Endothelial cell of umbilical vein (primary cell): ENCODE measurements around the gene TUBB2A. TPM values are rescaled to one million over a fixed set of nuclear protein-coding genes. Genes with fewer than 3 reads are reported as not detected.

Experiments used
- BruUV-seq: library from RNA; stranded (reverse); fragments of 400-500 nt; replicated peaks from 2 replicates; lab custom pipeline; 2021; lab: Mats Ljungman, UMichigan
- CTCF ChIA-PET: fragments of 300-600, 350-600 bp; sonication (Branson Sonifier 250); formaldehyde crosslinking; loops from one replicate; lab custom pipeline; 2021; ENCODE audit warnings: antibody characterized with exemption, inconsistent platforms; lab: Charles Lee
- POLR2A ChIA-PET: fragments of 300-600, 350-600 bp; sonication (Branson Sonifier 250); formaldehyde crosslinking; loops from one replicate; lab custom pipeline; 2021; ENCODE audit warnings: antibody characterized with exemption, inconsistent platforms; lab: Charles Lee
- DNase-seq: peaks from one replicate; pipeline ENCODE4 v3.0.0-alpha.2; 2011; ENCODE audit warnings: low read depth, low spot score
- FAIRE-seq: peaks from 2 replicates; lab custom pipeline; 2011; peaks lifted over from hg19 to GRCh38; lab: Jason Lieb, UNC
- H2AFZ ChIP-seq: 2 replicates; pipeline ENCODE4 v1.6.0; 2012; ENCODE audit warnings: low read depth, low read length, control low read depth, inconsistent platforms
- H3K27ac ChIP-seq: 2 replicates; pipeline ENCODE4 v1.5.1; 2011; ENCODE audit warnings: low read depth, mild to moderate bottlenecking, control low read depth, low read length, moderate library complexity; ENCODE audit not compliant: insufficient read depth
- H3K27me3 ChIP-seq, 2 experiments: 2 replicates each; pipeline versions ENCODE4 v1.6.0 to v1.6.1; 2011; ENCODE audit warnings: low read length in 2 of 2, mixed read lengths in 1 of 2; ENCODE audit not compliant: control insufficient read depth in 2 of 2, insufficient read depth in 2 of 2
- H3K36me3 ChIP-seq, 2 experiments: 2 replicates in 1 of 2; 3 replicates in 1 of 2; pipeline ENCODE4 v1.5.1; 2011; ENCODE audit warnings: low read length in 2 of 2, mild to moderate bottlenecking in 1 of 2, moderate library complexity in 1 of 2; ENCODE audit not compliant: control insufficient read depth in 2 of 2, insufficient read depth in 2 of 2; ENCODE audit errors: extremely low read depth in 1 of 2
- H3K4me1 ChIP-seq: 3 replicates; pipeline ENCODE4 v1.5.1; 2011; ENCODE audit warnings: mild to moderate bottlenecking, low read length; ENCODE audit not compliant: control insufficient read depth, insufficient read depth; ENCODE audit errors: extremely low read depth
- H3K4me2 ChIP-seq: 2 replicates; pipeline ENCODE4 v1.6.1; 2011; ENCODE audit warnings: low read length, control low read depth, mixed read lengths; ENCODE audit not compliant: insufficient read depth
- H3K4me3 ChIP-seq, 3 experiments: fragments of 200-600 bp in 1 of 3; sonication (generic), shearing (Covaris generic) in 1 of 3; replicated peaks in 1 of 3; 2 replicates each; pipeline ENCODE4 v1.5.1; 2011 to 2016; ENCODE audit warnings: control low read depth in 3 of 3, low read length in 3 of 3, mild to moderate bottlenecking in 2 of 3, inconsistent platforms in 1 of 3, low read depth in 1 of 3, moderate library complexity in 1 of 3; ENCODE audit not compliant: insufficient read depth in 1 of 3
- H3K79me2 ChIP-seq: 2 replicates; pipeline ENCODE4 v1.6.0; 2012; ENCODE audit warnings: low read length, inconsistent platforms; ENCODE audit not compliant: control insufficient read depth, insufficient read depth
- H3K9ac ChIP-seq: replicated peaks from 2 replicates; pipeline ENCODE3; 2011; ENCODE audit warnings: low read length, control low read depth; ENCODE audit not compliant: insufficient read depth; ENCODE audit errors: extremely low read depth
- H3K9me1 ChIP-seq: replicated peaks from 3 replicates; pipeline ENCODE4 v1.6.0; 2011; ENCODE audit warnings: mild to moderate bottlenecking, low read length; ENCODE audit not compliant: control insufficient read depth, insufficient read depth; ENCODE audit errors: extremely low read depth
- H3K9me3 ChIP-seq: replicated peaks from 2 replicates; pipeline ENCODE4 v1.5.1; 2012; ENCODE audit warnings: low read length, inconsistent platforms; ENCODE audit not compliant: control insufficient read depth, insufficient read depth
- H4K20me1 ChIP-seq: replicated peaks from 2 replicates; pipeline ENCODE3; 2011; ENCODE audit warnings: mild to moderate bottlenecking, low read length; ENCODE audit not compliant: control insufficient read depth, insufficient read depth; ENCODE audit errors: extremely low read depth
- CTCF ChIP-seq, 2 donors: IDR thresholded peaks; 1 replicate in 1 of 2; 2 replicates in 1 of 2; pipeline ENCODE4 v1.5.1; 2011; ENCODE audit warnings: low read length in 2 of 2, mild to moderate bottlenecking in 2 of 2, moderate library complexity in 2 of 2, control low read depth in 1 of 2, inconsistent platforms in 1 of 2, low read depth in 1 of 2; ENCODE audit not compliant: insufficient read depth in 1 of 2; ENCODE audit errors: extremely low read depth in 1 of 2
- EZH2 ChIP-seq: IDR thresholded peaks from 2 replicates; pipeline ENCODE4 v1.6.1; 2012; ENCODE audit warnings: borderline replicate concordance, low read depth, mild to moderate bottlenecking, moderate library complexity, low read length, inconsistent platforms; ENCODE audit not compliant: severe bottlenecking
- JUN ChIP-seq: IDR thresholded peaks from 2 replicates; pipeline ENCODE4 v1.6.1; 2011; ENCODE audit warnings: borderline replicate concordance, low read depth; ENCODE audit not compliant: insufficient read length, insufficient read depth
- POLR2A ChIP-seq: IDR thresholded peaks from 2 replicates; pipeline ENCODE4 v1.6.1; 2012; ENCODE audit warnings: low read depth, mild to moderate bottlenecking, control low read depth, low read length
- POLR2AphosphoS5 ChIP-seq: IDR thresholded peaks from 2 replicates; pipeline ENCODE4 v1.6.1; 2012; ENCODE audit warnings: low read depth, mild to moderate bottlenecking, control low read depth, low read length, moderate library complexity; ENCODE audit not compliant: insufficient read depth
- dilution Hi-C: fragments of 300-500 bp; cut with MboI; formaldehyde crosslinking; loops from one replicate; pipeline ENCODE4 v1.15.0; 2019; ENCODE audit warnings: low sequenced_read_pairs; ENCODE audit not compliant: extremely low pct_ligation_motif_present
- intact Hi-C: fragments of 100-400 bp; cut with micrococcal nuclease; formaldehyde crosslinking; loops from one replicate; pipeline ENCODE4 v1.10.0; 2022
- polyA plus RNA-seq, 4 experiments: library from polyadenylated mRNA; depleted of rRNA in 3 of 4; stranded (reverse) in 3 of 4; unstranded in 1 of 4; fragments of >200 nt; gene quantifications; 2 replicates each; pipeline versions ENCODE4 v1.2.1 to v1.2.3, GENCODE V29; 2011 to 2012; ENCODE audit warnings: missing spikeins in 1 of 4
- total RNA-seq: library from RNA; stranded (reverse); gene quantifications from 2 replicates; pipeline ENCODE4 v1.2.3, GENCODE V29; 2021

Gene TUBB2A
- total and polyA plus RNA-seq, 2 donors (not counting 3 experiments of a cell fraction or from before 2014, with no cell fraction given) = 80.3 to 99.2 TPM

- H3K79me2 ChIP-seq = no peaks in the 10 kb centered on the region
- H3K9ac ChIP-seq = no peak overlapping the region
- no TSS peak for BruUV-seq
These were observed 35.9 kb upstream of the TUBB2A start for GRCh38 chr6:3193102-3193849.

GRCh38 chr6:3190779-3191178 is 33.4 kb upstream of the TUBB2A start:
- H3K79me2 ChIP-seq = no peaks in the 10 kb centered on the region
- intact Hi-C loops = no loop called here
- H3K4me3 ChIP-seq = no peak overlapping the region
- no peaks in the 10 kb centered on the region for H3K36me3 ChIP-seq
- H3K4me2 ChIP-seq = no peak overlapping the region
- DNase-seq (no peak), FAIRE-seq (no peak)
- H3K27me3 ChIP-seq = peaks cover 6% of the 10 kb centered on the region in 2 experiments
- no peaks in the 10 kb centered on the region for H4K20me1 ChIP-seq
- BruUV-seq = no TSS peak
- dilution Hi-C loops = no loop called here
- no peaks in the 10 kb centered on the region for H3K9me1 ChIP-seq
- H3K27ac ChIP-seq = no peak overlapping the region
- TF ChIP-seq JUN = no peak
- TF ChIP-seq POLR2AphosphoS5 = no peak
- no peak for TF ChIP-seq EZH2
- no peak for TF ChIP-seq CTCF (IDR thresholded peaks at IDR 0.05; ENCODE audit: extremely low read depth in 1 of 2, insufficient read depth in 1 of 2, low read depth in 1 of 2, low read length in 2 of 2)
- POLR2A ChIA-PET = no interaction called here
- no peaks in the 10 kb centered on the region for H3K9me3 ChIP-seq
- H2AFZ ChIP-seq = no peak overlapping the region
- peaks cover 7% of the 10 kb centered on the region for H3K4me1 ChIP-seq
- no peak overlapping the region for H3K9ac ChIP-seq
- CTCF ChIA-PET = interaction anchor here (0.9 to 1.4 kb wide), 3 partner anchors 15 to 61 kb away, joined by 3 read pairs; no protein-coding TSS in a partner anchor

More at GRCh38 chr6:3193102-3193849, 35.9 kb upstream of the TUBB2A start:
- CTCF ChIA-PET = interaction anchor here (0.7 to 1.8 kb wide), 2 partner anchors 31 to 36 kb away, joined by 3 to 4 read pairs; partner anchors contain the start of gene TUBB2A
- H3K4me1 ChIP-seq = peaks cover 7% of the 10 kb centered on the region
- no peaks in the 10 kb centered on the region for H3K9me3 ChIP-seq
- H3K36me3 ChIP-seq = no peaks in the 10 kb centered on the region
- H3K4me3 ChIP-seq = no peak overlapping the region
- no peak for FAIRE-seq
- dilution Hi-C loops (no loop called here), intact Hi-C loops (no loop called here)
- H4K20me1 ChIP-seq = no peaks in the 10 kb centered on the region
- H3K9me1 ChIP-seq = no peaks in the 10 kb centered on the region
- no peak overlapping the region for H2AFZ ChIP-seq
- no peak overlapping the region for H3K4me2 ChIP-seq
- POLR2A ChIA-PET = no interaction called here
- peaks cover 0 to 2% of the 10 kb centered on the region in 2 experiments for H3K27me3 ChIP-seq
- no peak for TF ChIP-seq POLR2AphosphoS5
- TF ChIP-seq POLR2A = no peak
- no peak for DNase-seq
- no peak overlapping the region for H3K27ac ChIP-seq
